HS-27A (cell line): ENCODE results near the gene INHA.

ENCODE experiments used
- DNase-seq: peaks from one replicate; pipeline ENCODE4 v3.0.0-alpha.2; 2012; ENCODE audit warnings: low read depth, missing footprints

Gene INHA

DNA sequence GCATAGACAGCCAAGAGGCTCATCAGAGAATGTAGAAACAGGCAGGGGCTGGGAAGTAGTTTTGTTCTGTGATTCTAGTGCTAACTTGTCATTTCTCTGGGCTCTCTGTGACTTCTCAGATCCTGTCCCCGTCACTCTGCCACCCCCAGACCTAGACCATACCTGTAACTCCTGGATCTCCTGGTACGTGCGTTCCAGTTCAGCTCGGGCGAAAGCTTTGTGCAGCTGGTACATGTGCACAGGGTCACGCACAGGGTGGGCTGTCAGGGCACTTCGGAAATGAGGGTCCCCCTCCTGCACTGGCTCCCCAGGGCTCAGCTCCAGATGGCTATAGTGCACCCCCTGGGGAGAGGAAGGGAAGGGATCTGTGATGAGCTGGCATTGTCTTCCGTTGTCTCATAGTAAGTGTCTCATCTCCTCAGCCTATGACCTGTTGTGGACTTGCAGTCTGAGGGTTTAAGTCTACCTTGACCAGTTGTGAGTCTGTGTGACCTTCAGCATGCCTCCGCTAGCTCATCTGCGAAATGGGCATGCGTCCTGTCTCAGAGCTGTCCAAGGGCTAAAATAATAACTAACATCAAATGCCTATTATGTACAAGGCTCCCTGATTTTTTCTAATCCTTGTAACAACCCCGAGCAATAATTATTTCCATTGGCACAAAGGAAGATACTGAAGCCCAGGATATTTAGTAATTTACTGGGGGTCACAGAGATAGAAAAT lies 31.2 kb upstream of the INHA start:
- DNase-seq: no peak

DNA sequence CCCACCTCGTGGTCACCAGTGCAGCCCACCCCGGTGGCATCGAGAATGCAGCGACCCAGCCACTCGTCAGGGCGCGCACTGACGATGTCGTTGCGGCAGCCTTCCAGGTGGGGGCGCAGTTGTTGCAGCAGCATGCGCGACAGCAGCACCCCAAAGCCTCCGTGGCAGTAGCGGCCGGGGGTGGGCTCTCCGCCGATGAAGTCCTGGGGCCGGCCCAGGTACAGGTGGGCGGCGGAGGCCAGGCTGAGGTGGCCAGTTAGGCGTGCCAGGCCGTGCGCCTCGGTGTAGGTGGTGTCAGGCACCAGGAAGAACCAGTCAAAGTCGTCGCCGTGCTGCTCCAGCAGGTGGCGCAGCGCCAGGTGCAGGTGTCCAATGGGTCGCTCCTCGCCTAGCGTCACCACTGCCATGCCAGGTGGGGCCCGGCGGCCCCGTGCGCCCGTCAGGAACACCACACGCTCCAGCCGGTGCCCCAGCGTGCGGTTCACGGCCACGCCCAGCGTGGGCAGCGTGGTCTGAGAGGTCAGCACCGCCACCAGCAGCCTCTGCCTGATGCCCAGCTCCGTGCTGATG lies 30.4 kb upstream of the INHA start:
- no peak for DNase-seq

DNA sequence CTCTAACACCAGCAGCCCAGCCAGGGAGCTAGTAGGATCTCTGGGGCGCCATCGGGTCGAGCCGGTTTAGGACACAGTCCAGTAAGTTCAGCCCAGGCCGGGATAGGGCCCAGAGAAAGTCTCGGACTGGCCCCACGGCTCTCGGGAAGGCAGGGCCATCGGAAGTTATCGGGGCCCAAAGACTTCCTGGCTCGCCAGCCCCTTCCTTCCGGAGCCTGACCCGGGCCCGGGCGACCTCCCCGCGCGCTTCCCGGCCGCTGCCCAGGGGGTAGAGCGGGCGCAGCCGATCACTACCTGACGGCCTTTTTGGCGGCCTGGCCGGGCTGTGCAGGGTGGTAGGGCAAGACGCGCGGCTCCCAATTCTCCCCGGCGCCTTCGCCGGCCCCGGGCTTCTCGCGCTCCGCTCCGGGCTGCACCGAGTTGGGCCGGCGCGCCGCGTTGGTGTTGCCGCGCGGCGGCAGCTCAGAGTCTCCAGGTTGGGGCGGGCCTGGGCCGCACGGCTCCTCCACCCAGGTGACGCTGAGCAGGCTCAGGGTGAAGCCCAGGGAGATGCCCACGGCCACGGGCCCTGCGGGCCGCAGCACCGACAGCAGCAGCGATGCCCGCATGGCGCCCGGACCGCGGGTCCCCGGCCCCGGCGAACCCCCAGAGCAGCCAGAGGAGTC lies 29.0 kb upstream of the INHA start:
- DNase-seq: no peak

DNA sequence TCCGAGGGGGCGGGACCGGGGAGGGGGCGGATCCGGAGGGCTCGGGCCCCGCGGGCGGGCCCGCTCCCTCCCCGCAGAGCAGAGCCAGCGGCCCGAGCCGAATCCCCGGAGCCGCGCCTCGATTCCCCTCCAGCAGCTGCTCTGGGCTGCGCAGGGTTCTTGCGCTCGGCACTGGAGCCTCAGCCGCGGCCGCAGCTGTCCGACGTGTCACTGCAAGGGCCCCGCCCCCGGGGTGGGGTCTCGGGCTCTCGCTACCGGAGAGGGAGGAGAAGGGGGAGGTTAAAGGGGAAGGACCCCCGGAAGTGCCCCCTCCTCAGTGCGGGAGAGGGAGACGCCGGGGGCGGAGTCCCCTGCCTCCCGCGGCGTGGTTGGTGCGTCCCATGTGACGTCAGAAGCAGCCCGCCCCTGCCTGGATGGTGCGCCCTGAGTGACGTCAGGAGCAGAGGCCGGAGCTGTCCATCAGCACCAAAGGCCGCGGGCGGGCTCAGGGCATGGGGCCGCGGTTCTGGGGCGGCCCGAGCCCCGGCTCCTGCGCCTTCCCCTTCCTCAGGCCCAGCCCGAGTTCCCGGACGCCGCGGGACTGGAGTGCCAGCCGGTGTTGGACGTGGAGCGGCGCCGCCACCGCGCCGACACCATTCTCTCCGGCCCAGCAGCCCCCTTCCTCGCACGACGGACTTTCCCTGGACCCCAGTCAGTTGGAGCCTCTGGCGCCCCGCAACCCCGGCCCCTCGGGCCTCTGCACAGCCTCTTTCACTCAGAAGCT lies 28.3 kb upstream of the INHA start, which contains the start of the genes CHPF and TMEM198:
Gene CHPF (minus strand): TSS at position 214 of the 763 bp plus-strand sequence. CDS start 271 bp downstream, outside the sequence.
Gene TMEM198 (plus strand): TSS at position 433 of the 763 bp plus-strand sequence. CDS start 700 bp downstream, outside the sequence.
- peak; percentile 64 for DNase-seq

DNA sequence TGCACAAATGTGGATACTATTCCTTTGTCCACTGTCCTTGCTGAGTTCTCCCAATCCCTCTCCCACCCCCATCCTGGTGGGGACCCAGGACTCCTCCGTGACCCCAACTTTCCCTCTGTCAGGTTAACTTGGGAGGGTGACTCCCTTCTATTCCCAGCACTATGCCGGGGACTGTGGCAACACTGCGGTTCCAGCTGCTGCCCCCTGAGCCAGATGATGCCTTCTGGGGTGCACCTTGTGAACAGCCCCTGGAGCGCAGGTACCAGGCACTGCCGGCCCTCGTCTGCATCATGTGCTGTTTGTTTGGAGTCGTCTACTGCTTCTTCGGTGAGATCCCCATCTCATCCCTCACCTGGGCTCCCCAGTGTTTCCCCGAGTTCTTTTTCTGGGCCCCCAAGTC lies 27.5 kb upstream of the INHA start:
- DNase-seq: no peak

DNA sequence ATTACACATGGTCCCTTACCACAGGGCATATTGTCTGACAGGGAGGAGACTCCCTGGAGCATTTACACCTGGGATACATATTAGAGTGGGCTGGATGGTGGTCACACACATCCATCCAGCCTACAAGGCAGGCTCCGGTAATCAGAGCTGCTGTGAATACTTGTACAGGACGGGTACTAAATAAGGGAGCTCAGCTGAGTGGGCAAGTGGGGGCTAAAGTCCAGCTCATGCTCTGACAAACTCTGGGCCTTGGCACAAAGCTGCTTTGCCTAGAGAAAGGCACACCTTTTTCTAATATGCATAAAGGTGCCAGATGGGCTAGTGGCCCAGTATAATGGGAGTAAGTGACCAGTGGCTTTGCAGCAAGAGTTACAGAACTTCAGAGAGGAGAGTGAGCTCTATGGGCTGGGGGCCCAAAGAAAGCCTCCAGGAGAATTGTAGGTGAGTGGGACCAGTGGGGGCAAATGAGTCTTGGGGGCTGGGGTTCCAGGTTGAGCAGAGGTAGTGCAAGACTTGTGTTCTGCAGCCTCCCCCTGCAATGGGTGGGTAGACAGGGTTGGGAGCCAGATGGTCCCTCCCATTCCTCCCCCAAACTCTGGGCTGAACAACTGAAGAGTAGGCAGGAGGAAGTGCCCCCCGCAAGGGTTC lies 26.7 kb upstream of the INHA start:
- no peak for DNase-seq

DNA sequence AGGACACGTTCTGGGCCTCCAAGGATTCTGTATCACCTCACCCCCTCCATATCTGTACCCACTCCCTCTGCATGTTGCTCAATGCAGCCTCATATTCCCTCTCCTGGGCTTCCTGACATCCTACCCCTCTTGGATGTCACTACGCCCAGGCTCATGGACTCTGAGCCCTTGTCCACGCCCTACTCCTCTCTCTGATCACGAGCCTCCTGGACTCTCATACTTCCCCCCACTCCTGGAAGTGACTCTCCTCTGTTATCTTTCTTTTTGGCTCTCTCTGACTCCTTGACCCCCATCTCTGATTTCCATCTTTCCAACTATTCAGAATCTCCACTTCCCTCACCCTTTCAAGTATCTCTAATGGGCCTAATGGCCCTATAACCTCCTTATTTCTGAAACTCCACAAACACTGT lies 26.2 kb upstream of the INHA start:
- DNase-seq: no peak

DNA sequence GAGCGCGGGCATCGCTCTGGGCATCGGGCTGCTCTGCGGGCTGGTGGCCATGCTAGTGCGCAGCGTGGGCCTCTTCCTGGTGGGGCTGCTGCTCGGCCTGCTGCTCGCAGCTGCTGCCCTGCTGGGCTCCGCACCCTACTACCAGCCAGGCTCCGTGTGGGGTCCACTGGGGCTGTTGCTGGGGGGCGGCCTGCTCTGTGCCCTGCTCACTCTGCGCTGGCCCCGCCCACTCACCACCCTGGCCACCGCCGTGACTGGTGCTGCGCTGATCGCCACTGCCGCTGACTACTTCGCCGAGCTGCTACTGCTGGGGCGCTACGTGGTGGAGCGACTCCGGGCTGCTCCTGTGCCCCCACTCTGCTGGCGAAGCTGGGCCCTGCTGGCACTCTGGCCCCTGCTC lies 24.5 kb upstream of the INHA start:
- DNase-seq: no peak

DNA sequence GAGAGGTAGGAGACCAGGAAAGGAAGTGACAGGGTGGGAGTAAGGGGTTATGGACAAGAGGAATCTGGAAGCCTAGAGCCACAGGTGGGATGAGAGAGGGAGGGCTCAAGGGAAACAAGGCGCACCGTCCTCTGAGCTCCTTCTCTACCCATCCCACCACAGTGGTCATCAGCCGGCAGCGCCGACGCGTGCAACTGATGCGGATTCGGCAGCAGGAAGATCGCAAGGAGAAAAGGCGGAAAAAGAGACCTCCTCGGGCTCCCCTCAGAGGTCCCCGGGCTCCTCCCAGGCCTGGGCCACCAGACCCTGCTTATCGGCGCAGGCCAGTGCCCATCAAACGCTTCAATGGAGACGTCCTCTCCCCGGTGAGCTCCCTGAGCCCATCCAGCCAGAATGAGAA lies 23.1 kb upstream of the INHA start:
- DNase-seq: no peak

DNA sequence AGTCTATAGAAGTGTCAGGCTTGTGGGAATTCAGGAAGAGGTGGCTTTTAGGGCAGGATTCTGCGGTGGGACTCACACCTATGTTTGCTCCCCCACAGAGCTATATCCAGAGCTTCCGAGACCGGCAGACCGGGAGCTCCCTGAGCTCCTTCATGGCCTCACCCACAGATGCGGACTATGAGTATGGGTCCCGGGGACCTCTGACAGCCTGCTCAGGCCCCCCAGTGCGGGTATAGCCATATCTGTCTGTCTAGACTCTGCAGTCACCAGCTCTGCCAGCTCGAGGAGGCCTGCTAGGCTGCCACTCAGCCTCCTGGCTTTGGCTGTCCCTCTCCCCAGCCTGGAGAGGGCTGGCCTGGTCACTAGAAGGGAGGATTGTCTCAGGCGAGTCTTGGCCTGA lies 22.5 kb upstream of the INHA start:
- DNase-seq: no peak

DNA sequence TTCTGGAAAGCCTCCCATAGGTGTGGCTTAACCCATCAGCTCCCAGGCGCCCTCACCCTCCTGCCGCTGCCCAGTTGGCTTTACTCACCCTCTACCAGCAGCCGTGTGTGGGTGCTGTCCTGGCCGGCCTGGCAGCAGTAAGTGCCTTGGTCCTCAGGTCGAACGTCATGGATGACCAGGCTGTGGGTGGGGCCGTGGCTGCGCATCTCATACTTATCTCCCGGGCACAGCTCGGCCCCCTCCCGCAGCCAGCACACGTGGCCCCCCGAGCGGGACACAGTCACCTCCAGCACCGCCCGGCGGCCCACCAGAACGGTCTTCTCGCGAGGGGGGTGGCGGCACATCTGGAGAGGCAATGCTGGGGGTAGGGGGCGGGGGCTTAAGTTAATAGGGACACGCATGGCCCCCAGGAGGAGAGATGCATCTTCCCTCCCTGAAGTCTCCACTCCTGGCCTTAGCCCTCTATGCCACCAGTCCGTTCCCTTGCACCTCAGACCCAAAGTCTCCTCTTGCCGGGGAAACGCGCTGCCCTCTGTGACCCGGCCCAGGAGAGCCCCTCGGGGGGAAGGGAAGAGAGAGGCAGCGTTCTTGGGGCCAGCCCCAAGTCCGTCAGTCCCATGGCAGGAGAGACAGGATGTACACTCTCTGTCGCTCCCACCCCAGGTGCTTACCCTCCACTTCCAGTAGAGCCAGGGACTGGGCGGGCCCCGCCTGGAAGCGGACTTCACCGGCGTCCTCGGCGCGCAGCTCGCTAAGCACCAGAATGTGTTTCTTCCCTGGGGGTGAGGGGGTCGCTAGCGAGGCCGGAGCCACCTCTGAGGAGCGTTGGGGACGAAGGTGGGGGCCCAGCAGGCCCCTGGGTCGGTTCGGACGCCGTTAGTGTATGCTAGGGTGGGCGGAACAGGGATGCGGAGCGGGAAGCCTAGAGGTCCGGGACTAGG lies 20.4 kb upstream of the INHA start:
- DNase-seq: no peak

DNA sequence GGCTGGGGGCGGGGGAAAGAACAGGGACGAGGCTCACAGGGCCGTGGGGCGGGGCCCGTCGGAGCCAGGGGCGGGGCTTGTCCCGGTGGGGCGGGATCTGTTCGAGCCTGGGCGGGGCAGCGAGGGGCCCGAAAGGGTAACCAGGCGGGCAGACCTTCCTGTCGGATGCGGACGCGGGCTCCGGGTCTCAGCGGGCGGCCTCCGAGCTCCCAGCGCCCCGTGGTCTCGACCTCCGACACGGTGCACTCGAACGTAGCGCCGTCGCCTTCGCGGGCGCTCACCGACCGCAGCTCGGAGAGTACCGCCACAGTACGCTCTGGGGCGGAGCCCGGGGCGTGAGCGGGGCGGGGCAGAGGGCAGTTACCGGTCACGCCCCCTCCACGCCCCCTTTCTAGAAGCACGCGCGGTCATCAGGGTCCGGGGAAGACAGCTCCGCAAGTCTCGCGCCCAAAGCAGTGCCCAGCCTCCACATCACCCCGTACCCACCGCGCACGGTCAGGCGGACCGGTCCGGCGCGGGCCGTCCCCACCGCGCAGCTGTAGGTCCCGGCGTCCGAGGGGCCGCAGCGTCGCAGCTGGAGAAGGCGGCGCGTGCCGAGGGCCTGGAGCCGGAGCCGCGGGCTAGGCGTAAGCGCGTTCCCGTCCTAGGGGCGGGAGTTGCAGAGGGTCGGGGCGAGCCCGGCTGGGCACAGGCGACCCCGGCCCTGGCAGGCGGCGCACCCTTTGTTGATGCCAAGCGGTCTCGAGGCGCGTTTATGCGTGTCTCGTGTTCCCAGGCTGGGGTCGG lies 19.5 kb upstream of the INHA start:
- DNase-seq: no peak

DNA sequence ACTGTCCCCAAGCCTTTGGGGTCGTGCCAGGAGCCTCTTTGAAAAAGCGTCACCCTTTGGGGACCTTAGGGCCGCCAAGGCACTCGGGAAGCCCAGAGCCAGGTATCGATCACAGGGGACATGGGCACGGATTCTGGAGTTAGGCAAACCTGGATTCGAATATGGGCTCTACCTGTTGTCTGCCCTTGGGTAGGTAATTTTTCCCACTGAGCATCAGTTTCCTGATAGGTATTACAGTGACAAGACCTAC lies 19.0 kb upstream of the INHA start:
- DNase-seq: no peak

DNA sequence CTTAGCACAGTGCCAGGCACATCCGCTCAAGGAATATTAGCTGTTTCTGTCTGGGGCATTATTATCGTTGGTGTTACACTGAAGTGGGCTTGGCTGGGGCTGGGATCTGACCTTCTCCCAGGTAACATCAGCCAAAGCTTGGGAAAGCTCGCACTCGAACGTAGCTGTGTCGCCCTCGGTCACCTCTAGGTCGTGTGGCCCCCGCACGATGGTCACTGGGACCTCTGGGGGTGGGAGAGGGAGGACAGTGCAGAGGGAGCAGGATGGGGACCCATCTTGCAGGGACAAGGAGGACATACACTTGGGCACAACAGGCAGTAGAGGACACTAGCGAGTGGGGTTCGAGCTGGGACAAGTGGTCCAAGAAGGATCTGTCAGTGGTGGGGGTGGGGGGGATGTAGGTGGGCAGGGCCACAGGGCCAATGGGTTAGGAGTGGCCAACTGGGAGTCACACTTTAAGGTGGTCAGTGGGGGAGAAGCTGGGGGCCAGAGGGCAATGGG lies 18.6 kb upstream of the INHA start:
- DNase-seq: no peak

DNA sequence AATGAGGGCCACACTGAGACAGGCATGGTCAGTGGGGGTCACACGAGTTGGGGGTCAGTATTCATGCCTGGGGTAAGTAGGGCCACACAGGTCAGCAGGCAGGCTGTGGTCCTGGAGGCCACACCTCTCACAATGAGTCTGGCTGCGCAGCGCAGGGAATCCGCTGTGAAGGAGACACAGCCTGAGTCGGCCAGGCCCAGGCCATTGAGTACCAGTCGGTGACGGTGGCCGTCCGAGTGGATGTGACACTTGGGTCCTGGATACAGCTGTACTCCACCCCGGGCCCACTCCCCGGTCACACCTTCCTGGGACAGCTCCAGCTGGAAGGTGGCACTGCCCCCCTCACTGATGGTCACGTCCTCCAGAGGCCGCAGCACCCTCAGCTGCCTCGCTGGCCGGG lies 17.8 kb upstream of the INHA start:
- DNase-seq: no peak

DNA sequence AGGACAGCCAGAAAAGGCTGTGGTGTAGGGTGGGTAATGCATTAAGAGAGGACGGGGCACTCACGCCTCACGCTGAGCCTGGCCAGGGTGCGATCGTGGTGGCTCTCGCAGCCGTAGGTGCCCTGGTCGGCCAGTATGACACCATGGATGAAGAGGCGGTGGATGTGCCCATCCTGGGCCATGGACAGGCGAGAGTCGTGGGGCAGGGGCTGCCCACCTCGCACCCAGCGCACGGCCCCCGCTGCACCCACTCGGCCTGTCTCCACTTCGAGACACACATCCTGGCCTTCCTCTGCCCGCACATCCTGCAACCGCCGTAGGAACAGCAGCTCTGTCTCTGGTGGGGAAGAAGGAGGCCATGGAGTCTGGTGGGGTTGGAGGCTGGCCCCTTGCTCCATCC lies 16.2 kb upstream of the INHA start:
- DNase-seq: no peak

DNA sequence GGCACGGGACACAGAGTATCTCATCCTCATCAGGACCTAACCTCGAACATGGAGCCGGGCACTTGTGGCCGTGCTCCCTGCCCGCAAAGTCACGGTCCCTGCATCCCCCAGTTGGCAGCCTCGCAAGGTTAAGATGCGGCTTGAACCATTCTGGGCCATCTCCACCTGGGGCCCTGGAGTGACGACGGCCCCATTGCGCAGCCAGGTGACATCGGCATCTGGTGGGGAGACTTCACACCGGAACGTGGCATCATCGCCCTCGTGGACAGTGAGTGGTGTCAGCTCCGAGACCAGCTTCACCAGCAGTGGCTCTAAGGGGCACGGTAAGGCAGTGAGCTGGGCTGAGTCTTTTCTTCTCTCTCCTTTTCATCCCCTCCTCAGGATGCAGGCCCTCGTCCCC lies 15.7 kb upstream of the INHA start:
- DNase-seq: no peak

DNA sequence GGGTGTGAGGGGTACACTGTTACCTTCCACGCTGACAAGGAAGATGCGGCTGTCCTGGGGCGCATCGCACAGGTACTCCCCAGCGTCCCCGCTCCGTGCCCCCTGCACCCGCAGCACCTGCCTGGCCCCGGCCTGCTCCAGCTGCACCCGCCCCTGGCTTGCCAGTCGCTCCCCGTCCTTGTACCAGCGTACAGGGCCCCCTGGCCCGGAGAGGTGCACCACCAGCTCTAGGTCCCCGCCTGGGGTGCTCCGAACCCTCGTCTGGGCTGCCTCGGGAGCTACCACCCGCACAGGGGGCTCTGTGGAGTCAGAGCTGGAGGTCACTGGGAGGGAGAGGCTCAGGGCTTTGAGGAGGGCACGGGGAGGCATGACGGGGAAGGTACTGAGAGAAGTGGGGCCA lies 14.8 kb upstream of the INHA start:
- no peak for DNase-seq

DNA sequence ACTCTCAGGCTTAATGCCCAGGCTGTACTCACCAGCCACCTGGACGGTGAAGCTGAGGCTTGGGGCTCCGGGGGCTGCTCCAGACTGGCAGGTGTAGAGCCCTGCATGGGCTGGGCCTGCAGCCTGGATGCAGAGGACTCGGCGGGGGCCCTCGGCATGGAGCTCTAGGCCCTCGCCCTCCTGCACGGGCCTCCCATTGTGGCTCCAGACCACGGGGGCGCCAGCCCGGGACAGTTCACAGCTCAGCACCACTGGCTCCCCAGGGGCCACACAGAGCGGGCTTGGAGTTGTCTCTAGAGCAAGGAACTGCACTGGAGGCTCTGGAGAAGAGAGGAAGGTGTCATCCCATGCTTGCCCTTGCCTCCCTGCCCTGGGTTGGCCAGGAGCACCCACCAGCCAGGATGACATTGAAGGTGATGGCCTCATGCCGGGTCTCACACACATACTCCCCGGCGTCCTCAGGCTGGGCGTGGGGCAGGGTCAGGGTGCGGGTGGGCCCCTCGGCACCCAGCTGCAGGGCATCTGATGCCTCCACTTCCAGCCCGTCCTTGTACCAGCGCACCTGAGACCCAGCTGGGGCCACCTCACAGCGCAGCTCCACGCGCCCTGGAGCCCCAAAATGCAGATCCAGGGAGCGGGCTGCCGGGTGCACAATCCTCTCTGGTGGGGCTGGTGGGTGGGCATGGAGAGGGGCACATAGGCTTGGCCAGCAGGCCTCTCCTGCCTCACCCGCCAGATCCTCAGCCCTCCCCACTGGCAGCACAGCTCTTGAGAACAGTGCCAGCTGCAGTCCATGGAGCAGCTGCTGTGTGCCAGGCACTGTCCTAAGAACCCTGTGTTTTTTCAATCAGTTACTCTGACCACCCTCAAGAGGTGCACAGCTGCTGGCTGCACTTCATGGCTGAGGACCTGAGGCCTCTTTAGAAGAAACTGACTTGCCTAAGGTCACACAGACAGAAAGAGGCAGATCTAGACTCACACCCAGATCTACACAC lies 14.0 kb upstream of the INHA start:
- no peak for DNase-seq
